ENCODE data around the gene MEGF11. TPM values are rescaled to one million over a fixed set of nuclear protein-coding genes. Genes with fewer than 3 reads are reported as not detected.

MEGF11 gene
- total RNA-seq, 1 experiment from 2014 or later = 1.2 TPM

DNA sequence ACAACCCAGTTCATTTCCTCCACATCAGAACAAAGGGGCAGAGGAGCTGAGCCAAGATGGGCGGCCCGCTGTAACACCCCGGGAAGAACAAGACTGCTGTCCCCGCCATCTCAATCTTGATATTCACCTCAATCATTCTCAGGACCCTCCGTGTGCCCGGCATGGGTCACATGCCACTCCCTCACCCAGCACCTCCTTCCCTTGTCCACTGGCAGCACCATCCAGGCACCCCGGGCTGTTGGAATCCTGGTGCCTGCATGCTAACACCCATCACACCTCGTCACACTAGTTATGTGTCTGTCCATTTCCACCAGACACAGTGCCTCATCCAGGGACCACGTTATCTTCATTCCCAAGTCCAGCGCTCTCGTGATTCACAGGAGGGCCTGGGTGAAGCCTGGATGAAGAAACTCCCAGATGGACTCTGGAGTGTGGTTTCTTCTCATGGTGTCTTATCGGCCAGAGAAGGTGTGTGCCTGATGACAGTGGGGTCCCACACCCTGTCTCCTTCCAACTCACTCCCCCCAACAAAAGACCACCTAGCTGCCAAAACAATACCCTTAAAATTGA, 16.7 kb downstream of the MEGF11 start:
- no peak overlapping the region for H2AFZ ChIP-seq (ENCODE audit: low read length)
- H2BK20ac ChIP-seq (ENCODE audit: low read depth, low read length, poor library complexity, severe bottlenecking) = no peak overlapping the region
- no peaks in the 10 kb centered on the region for H4K20me1 ChIP-seq (ENCODE audit: control insufficient read depth, insufficient read depth, insufficient read length)
- no peaks in the 10 kb centered on the region for H3K79me1 ChIP-seq (ENCODE audit: insufficient read depth, low read depth, low read length, poor library complexity, severe bottlenecking)
- H2BK15ac ChIP-seq (ENCODE audit: low read depth, low read length) = no peak overlapping the region
- H3K4ac ChIP-seq (ENCODE audit: low read depth, low read length) = no peak overlapping the region
- H3K4me3 Mint-ChIP-seq = no peak overlapping the region; a peak in 1 of 5 replicates
- H3K27me3 ChIP-seq (ENCODE audit: insufficient read depth, low read length) = no peaks in the 10 kb centered on the region
- H3K14ac ChIP-seq (ENCODE audit: insufficient read depth, low read length) = no peak overlapping the region; the same call in 1 of the 2 replicates
- H3K4me1 ChIP-seq (ENCODE audit: insufficient read depth, low read length) = no peaks in the 10 kb centered on the region
- TF ChIP-seq, protein P1, sequence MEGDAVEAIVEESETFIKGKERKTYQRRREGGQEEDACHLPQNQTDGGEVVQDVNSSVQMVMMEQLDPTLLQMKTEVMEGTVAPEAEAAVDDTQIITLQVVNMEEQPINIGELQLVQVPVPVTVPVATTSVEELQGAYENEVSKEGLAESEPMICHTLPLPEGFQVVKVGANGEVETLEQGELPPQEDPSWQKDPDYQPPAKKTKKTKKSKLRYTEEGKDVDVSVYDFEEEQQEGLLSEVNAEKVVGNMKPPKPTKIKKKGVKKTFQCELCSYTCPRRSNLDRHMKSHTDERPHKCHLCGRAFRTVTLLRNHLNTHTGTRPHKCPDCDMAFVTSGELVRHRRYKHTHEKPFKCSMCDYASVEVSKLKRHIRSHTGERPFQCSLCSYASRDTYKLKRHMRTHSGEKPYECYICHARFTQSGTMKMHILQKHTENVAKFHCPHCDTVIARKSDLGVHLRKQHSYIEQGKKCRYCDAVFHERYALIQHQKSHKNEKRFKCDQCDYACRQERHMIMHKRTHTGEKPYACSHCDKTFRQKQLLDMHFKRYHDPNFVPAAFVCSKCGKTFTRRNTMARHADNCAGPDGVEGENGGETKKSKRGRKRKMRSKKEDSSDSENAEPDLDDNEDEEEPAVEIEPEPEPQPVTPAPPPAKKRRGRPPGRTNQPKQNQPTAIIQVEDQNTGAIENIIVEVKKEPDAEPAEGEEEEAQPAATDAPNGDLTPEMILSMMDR (conservative IDR thresholded peaks at IDR 0.05) = no peak
- H3K56ac ChIP-seq (ENCODE audit: insufficient read length, low read depth, low read length) = no peak overlapping the region
- no peak overlapping the region for H2BK5ac ChIP-seq (ENCODE audit: insufficient read length, low read length)
- no peak overlapping the region for H4K8ac ChIP-seq (replicated peaks; ENCODE audit: insufficient read length, low read depth, low read length)
- H3K27ac ChIP-seq (ENCODE audit: insufficient read length, low read depth, low read length) = no peak overlapping the region
- DNase-seq = no peak
- WGBS (ENCODE audit: extremely low coverage, insufficient read length, low lambda C conversion rate) = no CpG with 5 or more reads among the region's 12 CpGs
- no peak overlapping the region for H3K18ac ChIP-seq (ENCODE audit: insufficient read length, low read depth, low read length)
- no peak overlapping the region for H2AK5ac ChIP-seq (ENCODE audit: insufficient read length, low read length)
- H3K4me1 Mint-ChIP-seq = peaks cover 9 to 13% of the 10 kb centered on the region in 2 experiments
- H4K5ac ChIP-seq (ENCODE audit: insufficient read length, low read depth, low read length) = no peak overlapping the region
- no peaks in the 10 kb centered on the region for H3K9me3 ChIP-seq (ENCODE audit: control insufficient read depth, low read depth, low read length)
- H3K27ac Mint-ChIP-seq = peak overlapping the region in 1 of 3 experiments; percentile 94; a peak in 2 of 7 replicates
- no peak overlapping the region for H3K23ac ChIP-seq (ENCODE audit: insufficient read length, low read depth, low read length)
- no peak overlapping the region for H4K91ac ChIP-seq (ENCODE audit: insufficient read length, low read depth, low read length)
- no peaks in the 10 kb centered on the region for H3K9me3 Mint-ChIP-seq
- H3K9ac ChIP-seq (ENCODE audit: extremely low read depth, insufficient read length, low read length) = no peak overlapping the region
- H3K36me3 Mint-ChIP-seq (ENCODE audit: insufficient read depth in 1 of 3, low read depth in 3 of 3) = no peaks in the 10 kb centered on the region; a peak in 1 of 7 replicates
- no peak overlapping the region for H3T11ph ChIP-seq (ENCODE audit: low read length)
- peaks cover 21% of the 10 kb centered on the region for H3K27me3 Mint-ChIP-seq (ENCODE audit: low read depth)
- H3K23me2 ChIP-seq (ENCODE audit: insufficient read length, low read depth, low read length, poor library complexity, severe bottlenecking) = no peaks in the 10 kb centered on the region
- no peak overlapping the region for H2BK120ac ChIP-seq (ENCODE audit: low read depth, low read length, poor library complexity, severe bottlenecking)
- no peak overlapping the region for H3K4me2 ChIP-seq (ENCODE audit: insufficient read depth, insufficient read length, low read length)
- H3K79me2 ChIP-seq (ENCODE audit: insufficient read depth, low read length) = no peaks in the 10 kb centered on the region
- no peak overlapping the region for H2BK12ac ChIP-seq (ENCODE audit: insufficient read length, low read depth, low read length)
